HG03558 (cell line): ENCODE results near the gene SYT1.

Experiments used
- ATAC-seq: cut with Tn5 transposase; IDR thresholded peaks from one replicate; pipeline ENCODE4 v1.9.1; 2021; ENCODE audit warnings: moderate number of reproducible peaks; ENCODE audit not compliant: unreplicated experiment; ENCODE audit errors: extremely low read depth

The SYT1 gene

DNA sequence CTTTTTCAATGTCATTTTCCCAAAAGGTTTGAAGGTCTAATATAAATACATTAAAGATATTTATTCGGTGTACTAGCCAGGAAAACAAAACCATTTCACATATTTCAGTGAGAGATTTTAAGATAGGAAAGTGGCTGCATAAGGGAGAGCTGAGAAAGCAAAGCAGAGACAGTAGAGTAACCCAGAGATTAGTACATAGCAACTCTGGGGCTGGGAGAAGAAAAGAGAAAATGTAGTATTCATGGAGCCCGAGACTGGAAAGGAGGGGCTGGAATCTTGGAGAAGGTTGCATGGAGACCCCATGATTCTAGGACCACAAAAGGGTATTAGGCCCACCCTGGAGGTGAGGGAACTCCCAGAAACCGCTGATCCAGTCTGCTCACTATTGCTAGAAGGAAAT lies 589.2 kb downstream of the SYT1 start:
- ATAC-seq, result no peak

DNA sequence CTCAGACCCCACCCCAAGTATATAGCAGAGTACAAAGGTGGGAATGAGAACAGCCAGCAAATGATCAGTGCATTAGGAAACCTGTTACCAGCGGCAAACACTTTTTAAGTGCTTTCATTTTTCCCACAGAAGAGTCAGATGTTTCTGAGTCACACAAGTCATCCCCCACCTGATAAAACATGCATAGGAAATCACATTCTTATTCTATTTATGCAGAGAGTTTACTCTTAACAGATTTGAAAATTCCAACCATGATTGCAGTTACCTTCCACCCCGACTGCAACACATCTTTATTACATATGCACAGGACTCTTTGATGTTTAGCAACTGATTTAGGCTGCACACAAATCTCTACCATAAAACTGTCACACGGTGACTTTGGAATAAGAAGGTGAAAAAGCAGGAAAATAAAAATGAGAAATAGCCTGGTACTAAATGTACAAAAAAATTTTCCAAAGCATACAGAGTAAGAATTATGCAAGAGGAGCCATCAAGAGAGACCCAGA lies 589.8 kb downstream of the SYT1 start:
- ATAC-seq, result no peak

DNA sequence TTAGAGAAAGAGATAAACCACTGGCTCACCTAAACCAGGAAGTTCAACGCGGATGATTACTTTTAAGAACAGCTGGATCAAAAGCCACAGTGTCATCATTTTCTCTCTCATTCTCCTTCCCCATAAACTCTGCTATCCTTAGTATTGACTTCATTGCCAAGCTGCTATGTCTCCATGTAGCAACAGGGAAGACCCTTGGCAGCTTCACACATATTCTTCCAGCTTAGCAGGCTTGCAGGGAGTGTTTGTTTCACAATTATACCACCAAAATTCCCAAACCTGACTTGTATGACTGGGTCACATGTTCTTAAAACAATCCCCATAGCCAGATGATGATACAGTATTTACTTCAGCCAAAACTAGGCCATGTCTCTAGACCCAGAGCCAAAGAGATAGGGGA lies 590.7 kb downstream of the SYT1 start:
- ATAC-seq, result no peak

DNA sequence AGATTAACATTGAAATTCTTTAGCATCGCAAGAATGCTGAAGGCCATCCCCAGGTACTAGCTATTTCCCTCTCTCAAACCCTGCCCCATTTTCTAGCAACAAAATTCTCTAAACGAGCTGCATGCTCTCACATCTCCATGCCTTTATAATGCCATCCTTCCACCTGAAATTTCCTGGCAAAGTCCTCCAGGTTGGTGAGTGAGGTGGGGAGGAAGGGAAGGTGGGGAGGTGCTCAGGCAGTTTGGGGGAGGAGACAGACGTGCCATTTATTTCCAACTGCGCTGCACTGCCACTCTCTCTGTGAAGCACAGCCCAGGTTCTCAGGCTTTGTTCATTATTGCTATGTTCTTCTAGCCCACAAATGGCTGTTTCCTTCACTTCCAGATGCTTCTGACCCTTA lies 617.7 kb downstream of the SYT1 start:
- ATAC-seq, result no peak

DNA sequence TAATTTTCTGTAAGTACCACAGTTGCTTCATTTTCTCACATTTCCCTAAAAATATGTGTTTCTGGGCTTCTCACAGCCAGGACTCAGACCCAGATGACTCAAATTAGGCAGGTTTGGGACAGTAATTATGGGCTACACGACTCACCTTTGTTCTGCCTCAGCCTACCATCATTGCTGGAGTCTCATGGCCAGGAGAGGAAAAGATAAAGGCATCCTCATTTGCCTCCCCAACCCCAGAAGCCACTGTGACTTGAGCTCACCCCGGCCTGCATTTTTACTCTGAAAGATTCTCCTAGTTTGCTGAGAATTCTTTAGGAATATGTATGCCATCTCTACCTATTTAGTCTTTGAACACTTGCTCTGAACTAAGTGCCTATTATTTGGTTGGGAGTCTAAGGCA lies 618.3 kb downstream of the SYT1 start:
- no peak for ATAC-seq

DNA sequence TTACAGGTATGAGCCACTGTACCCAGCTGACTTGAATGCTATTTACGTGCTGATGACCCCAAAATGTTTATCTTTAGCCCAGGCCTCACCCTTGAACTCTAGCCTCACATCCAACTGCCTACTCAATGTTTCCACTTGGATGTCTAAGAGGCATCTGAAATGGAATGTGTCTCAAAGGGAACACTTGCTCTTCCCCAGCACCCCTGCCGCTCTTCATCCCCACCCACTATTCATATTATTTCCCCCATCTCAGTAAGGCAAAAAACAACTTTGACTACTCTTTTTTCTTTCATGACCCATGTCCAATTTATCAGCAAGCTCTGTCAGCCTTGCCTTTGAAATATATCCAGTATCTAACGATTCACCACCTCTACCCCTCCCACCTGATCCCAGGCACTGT lies 621.6 kb downstream of the SYT1 start:
- ATAC-seq, result no peak

DNA sequence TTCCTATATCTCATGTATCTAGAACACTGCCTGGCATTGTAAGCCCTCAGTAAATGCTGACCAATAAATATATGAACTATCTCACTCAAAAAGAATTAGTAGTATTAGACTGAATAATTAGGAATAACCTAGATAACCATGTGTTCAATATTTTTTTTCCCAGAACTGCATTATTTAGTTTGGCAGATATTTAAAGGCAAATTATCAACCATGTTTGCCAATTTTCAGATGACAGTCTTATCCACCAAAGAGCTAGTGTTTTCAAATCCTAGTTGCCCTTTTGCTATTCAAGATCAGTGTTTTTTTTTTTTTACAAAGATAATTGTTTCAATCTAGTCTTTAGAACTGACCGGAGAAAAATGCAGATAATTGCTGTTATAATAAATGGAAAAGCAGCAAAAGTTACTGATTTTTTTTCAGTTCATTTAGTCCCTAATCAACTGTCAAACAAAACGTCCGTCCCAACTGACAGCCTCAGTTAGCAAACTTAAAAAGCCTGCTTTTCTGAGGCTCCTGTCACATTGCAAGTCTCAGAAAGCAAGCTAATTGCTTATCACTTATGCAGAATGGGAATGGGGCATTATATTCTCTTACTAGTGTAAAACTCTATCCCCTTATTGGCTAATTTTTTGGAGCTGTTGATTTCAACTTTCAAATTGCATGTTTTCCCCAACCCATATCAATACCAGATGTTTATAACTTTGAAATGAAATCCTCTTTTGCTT lies 623.0 kb downstream of the SYT1 start:
- no peak for ATAC-seq
